H9 (cell line): Measurements from ENCODE around the gene DEFB123. TPM values are rescaled to one million over a fixed set of nuclear protein-coding genes. Genes with fewer than 3 reads are reported as not detected.

Experiments used
- DNase-seq: peaks from one replicate; pipeline ENCODE4 v3.0.0-alpha.2; 2017
- H2AFZ ChIP-seq: one replicate; pipeline ENCODE4 v1.6.1; 2013; ENCODE audit warnings: mild to moderate bottlenecking, low read length, control low read depth, moderate library complexity
- H2AK5ac ChIP-seq: 2 replicates; pipeline ENCODE4 v1.6.1; 2013; ENCODE audit warnings: low read length, control low read depth, mixed read lengths; ENCODE audit not compliant: insufficient read length
- H2BK120ac ChIP-seq: one replicate; pipeline ENCODE4 v1.6.1; 2013; ENCODE audit warnings: low read depth, mild to moderate bottlenecking, low read length, control low read depth, inconsistent platforms; ENCODE audit not compliant: poor library complexity, severe bottlenecking
- H2BK12ac ChIP-seq: 2 replicates; pipeline ENCODE4 v1.6.1; 2013; ENCODE audit warnings: low read length, control low read depth, mixed read lengths, low read depth; ENCODE audit not compliant: insufficient read length
- H2BK15ac ChIP-seq: 2 replicates; pipeline ENCODE4 v1.6.1; 2013; ENCODE audit warnings: low read depth, low read length, control low read depth
- H2BK20ac ChIP-seq: one replicate; pipeline ENCODE4 v1.6.1; 2013; ENCODE audit warnings: low read depth, mild to moderate bottlenecking, low read length, control low read depth, inconsistent platforms; ENCODE audit not compliant: poor library complexity, severe bottlenecking
- H2BK5ac ChIP-seq: 2 replicates; pipeline ENCODE4 v1.6.1; 2013; ENCODE audit warnings: low read length, control low read depth, mixed read lengths; ENCODE audit not compliant: insufficient read length
- H3K14ac ChIP-seq: 2 replicates; pipeline ENCODE4 v1.6.1; 2013; ENCODE audit warnings: low read length, control low read depth; ENCODE audit not compliant: insufficient read depth
- H3K18ac ChIP-seq: 2 replicates; pipeline ENCODE4 v1.6.1; 2013; ENCODE audit warnings: low read depth, mild to moderate bottlenecking, mixed read lengths, low read length, control low read depth; ENCODE audit not compliant: insufficient read length
- H3K23ac ChIP-seq: 2 replicates; pipeline ENCODE4 v1.6.1; 2013; ENCODE audit warnings: low read length, control low read depth, mixed read lengths, low read depth; ENCODE audit not compliant: insufficient read length
- H3K23me2 ChIP-seq: 2 replicates; pipeline ENCODE4 v1.6.1; 2013; ENCODE audit warnings: low read depth, mild to moderate bottlenecking, mixed read lengths, low read length, control low read depth; ENCODE audit not compliant: insufficient read length, poor library complexity, severe bottlenecking
- H3K27ac ChIP-seq: 2 replicates; pipeline ENCODE4 v1.5.1; 2013; ENCODE audit warnings: low read length, control low read depth, mixed read lengths, low read depth; ENCODE audit not compliant: insufficient read length
- H3K27me3 ChIP-seq: 2 replicates; pipeline ENCODE4 v1.6.1; 2013; ENCODE audit warnings: low read length, control low read depth, inconsistent platforms; ENCODE audit not compliant: insufficient read depth
- H3K4ac ChIP-seq: 2 replicates; pipeline ENCODE4 v1.6.1; 2013; ENCODE audit warnings: low read depth, mild to moderate bottlenecking, control low read depth, inconsistent platforms, low read length, moderate library complexity
- H3K4me1 ChIP-seq: 2 replicates; pipeline ENCODE4 v1.6.1; 2013; ENCODE audit warnings: low read length, control low read depth, inconsistent platforms; ENCODE audit not compliant: insufficient read depth
- H3K4me2 ChIP-seq: 2 replicates; pipeline ENCODE4 v1.6.1; 2013; ENCODE audit warnings: low read length, control low read depth, mixed read lengths; ENCODE audit not compliant: insufficient read length, insufficient read depth
- H3K56ac ChIP-seq: 2 replicates; pipeline ENCODE4 v1.6.1; 2013; ENCODE audit warnings: low read depth, mild to moderate bottlenecking, mixed read lengths, low read length, control low read depth; ENCODE audit not compliant: insufficient read length
- H3K79me1 ChIP-seq: 2 replicates; pipeline ENCODE4 v1.6.1; 2013; ENCODE audit warnings: low read depth, mild to moderate bottlenecking, moderate library complexity, low read length, control low read depth, inconsistent platforms; ENCODE audit not compliant: insufficient read depth, poor library complexity, severe bottlenecking
- H3K79me2 ChIP-seq: 2 replicates; pipeline ENCODE4 v1.6.1; 2013; ENCODE audit warnings: low read length, control low read depth, inconsistent platforms; ENCODE audit not compliant: insufficient read depth
- H3K9ac ChIP-seq: 2 replicates; pipeline ENCODE4 v1.6.1; 2013; ENCODE audit warnings: low read length, control low read depth, mixed read lengths; ENCODE audit not compliant: insufficient read length; ENCODE audit errors: extremely low read depth
- H3K9me3 ChIP-seq: one replicate; pipeline ENCODE4 v1.6.1; 2013; ENCODE audit warnings: low read depth, low read length, inconsistent platforms; ENCODE audit not compliant: control insufficient read depth
- H3T11ph ChIP-seq: one replicate; pipeline ENCODE4 v1.6.1; 2013; ENCODE audit warnings: mild to moderate bottlenecking, low read length, control low read depth, inconsistent platforms
- H4K20me1 ChIP-seq: one replicate; pipeline ENCODE4 v1.6.1; 2013; ENCODE audit not compliant: control insufficient read depth, insufficient read length, insufficient read depth
- H4K5ac ChIP-seq: 2 replicates; pipeline ENCODE4 v1.6.1; 2013; ENCODE audit warnings: low read depth, mild to moderate bottlenecking, mixed read lengths, low read length, control low read depth; ENCODE audit not compliant: insufficient read length
- H4K8ac ChIP-seq: replicated peaks from 2 replicates; pipeline ENCODE4 v1.6.1; 2013; ENCODE audit warnings: low read length, control low read depth, mixed read lengths, low read depth; ENCODE audit not compliant: insufficient read length
- H4K91ac ChIP-seq: 2 replicates; pipeline ENCODE4 v1.6.1; 2013; ENCODE audit warnings: low read depth, mild to moderate bottlenecking, moderate library complexity, mixed read lengths, low read length, control low read depth; ENCODE audit not compliant: insufficient read length
- H3K27ac Mint-ChIP-seq, 3 experiments: 2 replicates in 2 of 3; 3 replicates in 1 of 3; pipeline ENCODE4 v1.8.0; 2020 to 2021; ENCODE audit warnings: mixed read lengths in 3 of 3, mild to moderate bottlenecking in 1 of 3, moderate library complexity in 1 of 3
- H3K27me3 Mint-ChIP-seq: 2 replicates; pipeline ENCODE4 v1.8.0; 2021; ENCODE audit warnings: low read depth, mild to moderate bottlenecking, moderate library complexity, mixed read lengths
- H3K36me3 Mint-ChIP-seq, 3 experiments: 2 replicates in 2 of 3; 3 replicates in 1 of 3; pipeline ENCODE4 v1.8.0; 2020 to 2021; ENCODE audit warnings: low read depth in 3 of 3, mixed read lengths in 3 of 3; ENCODE audit not compliant: insufficient read depth in 1 of 3
- H3K4me1 Mint-ChIP-seq, 2 experiments: 2 replicates each; pipeline ENCODE4 v1.8.0; 2020; ENCODE audit warnings: mixed read lengths in 2 of 2
- H3K4me3 Mint-ChIP-seq, 2 experiments: 2 replicates in 1 of 2; 3 replicates in 1 of 2; pipeline ENCODE4 v1.8.0; 2020 to 2021; ENCODE audit warnings: mild to moderate bottlenecking in 2 of 2, mixed read lengths in 2 of 2, moderate library complexity in 1 of 2
- H3K9me3 Mint-ChIP-seq, 2 experiments: 2 replicates in 1 of 2; 3 replicates in 1 of 2; pipeline ENCODE4 v1.8.0; 2020; ENCODE audit warnings: mild to moderate bottlenecking in 2 of 2, mixed read lengths in 2 of 2, moderate library complexity in 1 of 2
- CTCF ChIP-seq: fragments of 200-600 bp; sonication (generic); conservative IDR thresholded peaks from 3 replicates; pipeline ENCODE4 v1.8.0; 2021; ENCODE audit warnings: antibody characterized with exemption, mild to moderate bottlenecking
- WGBS: extraction: QIAGEN DNeasy Blood & Tissue Kit; methylation state at CpG from one replicate; pipeline ENCODE4 v1.1.7; 2013; ENCODE audit warnings: missing lambda C conversion rate, low lambda C conversion rate, mixed read lengths; ENCODE audit not compliant: insufficient read length; ENCODE audit errors: extremely low coverage; 5-methylcytosine and 5-hydroxymethylcytosine counted together
- total RNA-seq: library from RNA; stranded (reverse); gene quantifications from 2 replicates; pipeline ENCODE4 v1.2.1, GENCODE V29; 2021

Gene DEFB123
- total RNA-seq, 1 experiment from 2014 or later = not detected

- no peaks in the 10 kb centered on the region for H3K79me1 ChIP-seq
- H3K4ac ChIP-seq = no peak within 1 kb of the TSS
- no peak within 1 kb of the TSS for H4K5ac ChIP-seq
- H2AFZ ChIP-seq = no peak within 1 kb of the TSS
- H3K9ac ChIP-seq = no peak within 1 kb of the TSS
- DNase-seq = peak; percentile 57
- H4K20me1 ChIP-seq = no peaks in the 10 kb centered on the region
- no peak within 1 kb of the TSS for H3K4me2 ChIP-seq
- no peaks in the 10 kb centered on the region for H3K4me1 Mint-ChIP-seq
- H3K36me3 Mint-ChIP-seq = peaks cover 10 to 47% (median 17%) of the 10 kb centered on the region in 3 experiments; a peak in 6 of 7 replicates
- H3K27me3 ChIP-seq = no peaks in the 10 kb centered on the region
- no peak within 1 kb of the TSS for H4K8ac ChIP-seq
- H3K27me3 Mint-ChIP-seq = peaks cover 23% of the 10 kb centered on the region
- no peak within 1 kb of the TSS for H3K27ac Mint-ChIP-seq
- H3K14ac ChIP-seq = no peak within 1 kb of the TSS
- H3K56ac ChIP-seq = no peak within 1 kb of the TSS
- no peaks in the 10 kb centered on the region for H3K79me2 ChIP-seq
- H3K4me3 Mint-ChIP-seq = peak within 1 kb of the TSS in 1 of 2 experiments; percentile 56; a peak in 3 of 5 replicates
- no peaks in the 10 kb centered on the region for H3K23me2 ChIP-seq
- H2BK12ac ChIP-seq = no peak within 1 kb of the TSS
- H4K91ac ChIP-seq = no peak within 1 kb of the TSS
- no peak within 1 kb of the TSS for H2BK15ac ChIP-seq
- H3K23ac ChIP-seq = no peak within 1 kb of the TSS
- H3K9me3 ChIP-seq = peaks cover 62% of the 10 kb centered on the region
- no peaks in the 10 kb centered on the region for H3K4me1 ChIP-seq
- H2BK5ac ChIP-seq = no peak within 1 kb of the TSS
- H2BK120ac ChIP-seq = no peak within 1 kb of the TSS
- TF ChIP-seq CTCF = no peak
- H3T11ph ChIP-seq = no peak within 1 kb of the TSS
- H3K9me3 Mint-ChIP-seq = peaks cover 67 to 70% of the 10 kb centered on the region in 2 experiments
- H2BK20ac ChIP-seq = no peak within 1 kb of the TSS
- no peak within 1 kb of the TSS for H2AK5ac ChIP-seq
- no peak within 1 kb of the TSS for H3K18ac ChIP-seq
- WGBS = no CpG with 5 or more reads among the region's 33 CpGs
- no peak within 1 kb of the TSS for H3K27ac ChIP-seq
Measured at GRCh38 chr20:31474758-31475427, 34.5 kb downstream of the DEFB123 start, which contains the start of the genes DEFB124 and REM1. Gene DEFB124, minus strand, starts transcription at chr20:31475127. Its CDS starts 2,114 bp downstream, at chr20:31473013. Gene REM1, plus strand, starts transcription at chr20:31475288. Its CDS starts 1,158 bp downstream, at chr20:31476446.
